ENCODE measurements around the gene COL8A1. TPM values are rescaled to one million over a fixed set of nuclear protein-coding genes. Genes with fewer than 3 reads are reported as not detected.

The COL8A1 gene
- total and polyA plus RNA-seq, 9 of the 15 experiments (the other 6 are each of a cell fraction or from before 2014, with no cell fraction given), result 0.07 TPM; not detected in 8

- no peak for TF ChIP-seq ZBTB2 (IDR thresholded peaks at IDR 0.05)
- TF ChIP-seq MAZ (CRISPR knock-in tag; conservative IDR thresholded peaks at IDR 0.05 in 1 of 2, IDR thresholded peaks at IDR 0.05 in 1 of 2), result no peak
Measured at GRCh38 chr3:99659951-99660350, 21.6 kb downstream of the COL8A1 start (continued).

GRCh38 chr3:99662838-99663570 is 24.6 kb downstream of the COL8A1 start:
- no peak overlapping the region for H3K9ac ChIP-seq (ENCODE audit: insufficient read depth in 1 of 2, low read depth in 2 of 2, low read length in 2 of 2)
- no peaks in the 10 kb centered on the region for H3K9me1 ChIP-seq (ENCODE audit: control insufficient read depth, insufficient read depth, low read length)
- no peaks in the 10 kb centered on the region for H3K27me3 ChIP-seq (ENCODE audit: control insufficient read depth in 2 of 2, insufficient read depth in 2 of 2, low read length in 2 of 2)
- no peaks in the 10 kb centered on the region for H4K20me1 ChIP-seq (replicated peaks; ENCODE audit: control insufficient read depth, insufficient read depth, low read length)
- ATAC-seq (no peak), FAIRE-seq (no peak), DNase-seq (ENCODE audit: extremely low read depth in 1 of 4, low spot score in 3 of 4) (no peak)
- no peaks in the 10 kb centered on the region for H3K9me3 ChIP-seq (replicated peaks; ENCODE audit: control insufficient read depth, insufficient read depth, low read depth, low read length)
- intact Hi-C loops (cut with micrococcal nuclease) (no loop called here), in situ Hi-C loops (cut with MboI) (no loop called here)
- ChIA-PET POLR2A (no interaction called here), CTCF (ENCODE audit: low intra/inter-chr PET ratio) (no interaction called here)
- no peak overlapping the region for H3K4me3 ChIP-seq
- H3K4me1 ChIP-seq (replicated peaks in 1 of 2; ENCODE audit: control insufficient read depth in 2 of 2, insufficient read depth in 2 of 2, low read length in 2 of 2), result no peaks in the 10 kb centered on the region
- no peak overlapping the region for H3K27ac ChIP-seq (ENCODE audit: extremely low read depth, low read depth, low read length)
- H3K36me3 ChIP-seq (ENCODE audit: control insufficient read depth, insufficient read depth, low read length), result no peaks in the 10 kb centered on the region
- no peak overlapping the region for H2AFZ ChIP-seq (ENCODE audit: low read depth, low read length)
- no peaks in the 10 kb centered on the region for H3K79me2 ChIP-seq (ENCODE audit: control insufficient read depth, insufficient read depth, low read length)
- no peak overlapping the region for H3K4me2 ChIP-seq (ENCODE audit: insufficient read depth, low read length)
- BruUV-seq (replicated peaks), result no TSS peak
- 0% methylated on average over 8 of the region's 10 CpGs for WGBS (ENCODE audit: insufficient coverage, low coverage, missing lambda C conversion rate)
- no peak for TF ChIP-seq TRIM24 (IDR thresholded peaks at IDR 0.05)
- TF ChIP-seq ZNF121 (CRISPR knock-in tag; conservative IDR thresholded peaks at IDR 0.05), result no peak
- TF ChIP-seq ERF (CRISPR knock-in tag; IDR thresholded peaks at IDR 0.05), result no peak
- TF ChIP-seq RFX5 (IDR thresholded peaks at IDR 0.05; ENCODE audit: low read depth, low read length), result no peak
- TF ChIP-seq TFE3 (CRISPR knock-in tag; IDR thresholded peaks at IDR 0.05), result no peak
- TF ChIP-seq RBM25 (IDR thresholded peaks at IDR 0.05; ENCODE audit: low read depth, low read length, severe bottlenecking), result no peak
- TF ChIP-seq HDAC1 (IDR thresholded peaks at IDR 0.05), result no peak
- TF ChIP-seq NCOA4 (IDR thresholded peaks at IDR 0.05; ENCODE audit: partially characterized antibody), result no peak
- TF ChIP-seq ATF1 (CRISPR knock-in tag; IDR thresholded peaks at IDR 0.05), result no peak
- no peak for TF ChIP-seq ATF1 (tag; IDR thresholded peaks at IDR 0.05)
- no peak for TF ChIP-seq ZFP30 (CRISPR knock-in tag; IDR thresholded peaks at IDR 0.05; ENCODE audit: borderline replicate concordance)
- no peak for TF ChIP-seq NFE2 (IDR thresholded peaks at IDR 0.05; ENCODE audit: low read depth)
- TF ChIP-seq ATF6 (CRISPR knock-in tag; IDR thresholded peaks at IDR 0.05), result no peak
- no peak for TF ChIP-seq SLC30A9 (CRISPR knock-in tag; IDR thresholded peaks at IDR 0.05)
- no peak for TF ChIP-seq ZKSCAN8 (CRISPR knock-in tag; IDR thresholded peaks at IDR 0.05)
- no peak for TF ChIP-seq IFI16 (CRISPR knock-in tag; IDR thresholded peaks at IDR 0.05)
